GM12872 (cell line): Measurements from ENCODE around the gene PPP1R1C.

Source experiments
- TF ChIP-seq, protein P1 (sequence below): IDR thresholded peaks from 3 replicates; pipeline ENCODE4 v1.5.1; 2011; ENCODE audit warnings: low read depth, mild to moderate bottlenecking, low read length, moderate library complexity; ENCODE audit not compliant: insufficient read depth

The PPP1R1C gene

DNA sequence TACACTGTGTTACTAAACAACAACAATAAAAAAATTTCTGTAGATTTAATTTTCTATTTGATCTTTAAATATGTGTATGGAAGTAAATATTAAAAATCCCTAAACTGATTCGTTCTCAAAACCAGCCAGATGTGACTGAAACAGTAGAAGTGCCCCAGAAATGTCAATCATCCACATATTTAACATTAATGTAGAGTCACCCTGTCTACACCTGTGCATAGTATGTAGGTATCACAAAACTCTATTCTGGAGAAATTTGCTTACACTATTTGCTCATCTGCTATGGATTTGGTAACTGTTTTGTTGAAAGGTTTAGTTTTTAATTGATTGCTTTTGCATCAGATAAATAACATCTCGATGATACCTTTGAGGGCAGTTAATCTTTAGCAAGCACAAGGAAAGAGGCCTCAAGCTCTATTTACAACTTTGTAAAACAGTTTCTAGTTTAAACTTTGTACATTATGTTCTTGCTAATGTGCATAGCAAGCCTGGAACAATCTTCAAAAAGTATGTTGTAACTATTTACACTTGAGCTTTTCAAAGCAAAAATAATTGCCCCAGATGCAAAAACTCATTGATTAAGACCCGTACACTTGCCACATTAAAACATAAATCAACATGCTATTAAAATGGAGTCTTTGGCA, 76.8 kb downstream of the PPP1R1C start:
- TF ChIP-seq, protein P1, sequence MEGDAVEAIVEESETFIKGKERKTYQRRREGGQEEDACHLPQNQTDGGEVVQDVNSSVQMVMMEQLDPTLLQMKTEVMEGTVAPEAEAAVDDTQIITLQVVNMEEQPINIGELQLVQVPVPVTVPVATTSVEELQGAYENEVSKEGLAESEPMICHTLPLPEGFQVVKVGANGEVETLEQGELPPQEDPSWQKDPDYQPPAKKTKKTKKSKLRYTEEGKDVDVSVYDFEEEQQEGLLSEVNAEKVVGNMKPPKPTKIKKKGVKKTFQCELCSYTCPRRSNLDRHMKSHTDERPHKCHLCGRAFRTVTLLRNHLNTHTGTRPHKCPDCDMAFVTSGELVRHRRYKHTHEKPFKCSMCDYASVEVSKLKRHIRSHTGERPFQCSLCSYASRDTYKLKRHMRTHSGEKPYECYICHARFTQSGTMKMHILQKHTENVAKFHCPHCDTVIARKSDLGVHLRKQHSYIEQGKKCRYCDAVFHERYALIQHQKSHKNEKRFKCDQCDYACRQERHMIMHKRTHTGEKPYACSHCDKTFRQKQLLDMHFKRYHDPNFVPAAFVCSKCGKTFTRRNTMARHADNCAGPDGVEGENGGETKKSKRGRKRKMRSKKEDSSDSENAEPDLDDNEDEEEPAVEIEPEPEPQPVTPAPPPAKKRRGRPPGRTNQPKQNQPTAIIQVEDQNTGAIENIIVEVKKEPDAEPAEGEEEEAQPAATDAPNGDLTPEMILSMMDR, result no peak

DNA sequence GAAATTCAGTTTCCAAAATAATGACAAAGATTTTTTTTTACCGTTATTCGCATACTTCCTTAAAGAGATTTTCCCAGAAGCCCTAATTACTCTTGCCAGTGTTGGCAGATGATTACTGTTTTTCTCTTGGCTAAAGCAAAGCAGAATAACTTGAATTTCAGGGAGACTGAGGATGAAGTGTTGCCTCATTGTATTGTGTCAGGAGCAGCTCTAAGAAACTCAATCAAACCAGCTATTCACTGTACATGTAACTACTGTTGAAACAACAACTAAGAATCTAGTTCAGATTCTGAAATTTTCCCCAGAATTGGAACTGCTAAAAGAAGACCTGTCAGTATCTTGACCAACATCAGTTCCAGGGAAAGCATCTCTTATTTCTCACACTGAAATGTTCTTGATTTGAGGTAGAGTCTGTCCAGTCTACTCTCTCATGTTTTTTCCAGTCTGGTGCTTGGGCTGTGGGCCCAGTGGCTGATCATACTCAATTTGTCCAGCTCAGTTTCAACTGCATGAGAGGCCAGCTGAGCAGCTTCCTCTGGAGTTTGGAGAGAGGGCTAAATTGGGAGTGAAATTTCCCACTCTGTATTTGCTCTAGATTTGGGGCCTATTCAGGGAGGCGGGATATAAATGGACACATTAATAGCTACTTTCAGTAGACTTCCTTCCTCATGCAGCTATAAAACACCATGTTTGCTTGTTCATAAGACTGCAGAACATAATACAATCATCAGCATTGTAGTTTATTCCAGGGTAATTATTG, 78.5 kb downstream of the PPP1R1C start:
- TF ChIP-seq, protein P1, result no peak

DNA sequence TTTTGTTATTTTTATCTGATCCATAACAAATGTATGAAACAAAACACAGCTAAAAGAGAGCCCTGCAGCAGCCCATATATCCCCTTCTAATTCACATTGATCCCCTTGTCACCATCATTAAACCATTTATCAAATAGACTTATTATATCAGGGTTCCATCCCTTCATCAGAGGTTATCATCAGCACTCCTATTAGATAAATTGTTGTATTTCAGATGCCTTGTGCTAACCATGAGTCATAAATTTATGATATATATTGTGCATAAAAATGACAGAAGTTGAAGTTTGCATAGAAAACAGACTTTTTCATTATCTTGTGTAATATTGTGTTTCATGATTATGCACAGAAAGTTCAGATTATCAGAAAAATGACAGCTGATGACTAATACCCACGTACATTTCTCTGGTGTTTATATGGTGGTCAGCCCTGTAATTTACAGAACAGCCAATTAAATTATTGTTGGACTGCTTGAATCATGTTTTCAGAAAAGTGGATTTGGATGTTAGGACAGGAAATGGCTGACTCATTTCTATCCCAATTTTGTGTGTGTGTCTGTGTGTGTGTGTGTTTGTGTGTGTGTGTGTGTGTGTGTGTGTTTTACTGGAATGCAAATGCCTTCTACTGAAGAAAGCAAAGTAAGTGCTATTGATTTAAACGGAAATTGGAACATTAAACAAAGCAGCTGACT, 80.9 kb downstream of the PPP1R1C start:
- TF ChIP-seq, protein P1, result no peak

DNA sequence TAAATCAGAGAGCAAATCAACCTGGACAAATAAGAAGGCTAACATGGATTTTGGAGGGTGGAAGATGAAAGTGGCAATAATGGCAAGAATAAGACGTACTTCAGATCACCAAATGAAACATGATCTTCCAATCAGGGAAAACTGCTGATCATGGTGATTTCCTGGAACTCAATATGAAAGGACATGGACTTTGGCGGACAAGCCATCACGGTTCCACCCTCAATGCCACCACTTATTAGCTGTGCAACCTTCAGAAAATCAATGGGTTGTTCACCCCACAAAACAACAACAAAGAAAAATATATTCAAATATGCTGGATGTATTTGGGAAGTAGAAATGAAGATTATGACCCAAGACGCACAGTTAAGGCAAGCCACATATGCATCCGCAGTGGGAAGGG, 81.7 kb downstream of the PPP1R1C start:
- TF ChIP-seq, protein P1, result no peak

DNA sequence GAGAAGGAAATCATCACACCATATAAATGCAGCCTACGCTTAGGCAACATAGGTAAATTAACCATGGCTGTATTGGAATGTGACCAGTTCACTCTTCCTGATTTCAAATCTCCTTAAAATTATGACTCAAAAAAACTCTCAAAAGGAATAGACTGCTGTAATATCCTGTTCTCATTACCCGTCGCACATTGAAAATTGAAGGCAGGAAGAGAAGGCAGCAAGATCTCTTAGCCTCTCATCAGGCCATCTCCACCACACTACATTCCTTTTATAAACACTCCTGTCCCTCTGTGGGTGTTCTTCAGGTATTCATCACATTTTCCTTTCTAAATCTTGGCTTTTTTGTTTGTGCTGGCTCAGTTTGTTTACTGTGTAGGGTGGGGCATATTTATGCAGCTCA, 83.2 kb downstream of the PPP1R1C start:
- TF ChIP-seq, protein P1, result no peak

DNA sequence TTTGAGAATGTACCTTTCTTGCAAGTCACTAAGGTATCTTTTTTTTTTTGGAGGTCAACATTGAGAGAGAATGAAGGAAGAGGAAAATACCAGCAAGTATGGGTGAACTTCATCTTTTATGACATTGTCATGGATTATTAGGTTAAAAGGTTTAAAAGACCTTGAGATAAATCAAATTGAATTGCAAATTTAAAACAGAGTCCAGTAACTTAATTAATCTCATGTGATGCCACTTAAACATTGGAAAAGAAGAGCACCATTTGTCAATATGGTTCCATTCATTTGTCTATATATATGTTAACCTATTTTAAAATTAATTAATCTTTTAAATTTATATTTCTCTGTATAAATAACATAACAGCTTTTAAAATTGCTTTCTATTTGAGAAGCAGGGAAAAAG, 83.8 kb downstream of the PPP1R1C start:
- TF ChIP-seq, protein P1, result no peak

DNA sequence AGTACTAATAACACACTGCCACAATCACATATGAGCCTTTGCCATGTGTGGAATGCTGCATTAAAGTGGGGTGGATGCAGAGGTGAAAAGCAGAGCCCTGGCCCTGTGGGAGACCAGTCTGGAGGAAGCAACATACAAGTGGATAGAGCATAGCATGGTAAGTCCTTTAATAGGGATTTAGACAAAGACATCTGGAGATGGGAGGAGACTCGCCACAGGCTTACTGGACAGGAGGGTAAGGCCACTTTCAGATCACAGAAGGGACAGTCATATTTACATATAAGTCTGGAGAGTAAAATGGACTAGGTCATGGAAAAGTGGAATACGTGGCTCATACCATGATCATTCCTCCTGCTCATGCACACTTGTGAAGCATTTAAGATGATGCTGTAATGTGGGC, 84.3 kb downstream of the PPP1R1C start:
- TF ChIP-seq, protein P1, result no peak
